GM12878 (cell line): ENCODE data around the gene CHCHD2. TPM values are rescaled to one million over a fixed set of nuclear protein-coding genes. Genes with fewer than 3 reads are reported as not detected.

Source experiments
- FOXM1 ChIP-seq: IDR thresholded peaks from 2 replicates; pipeline ENCODE4 v1.6.1; 2012; ENCODE audit warnings: low read depth, mild to moderate bottlenecking, inconsistent platforms, low read length, moderate library complexity
- IKZF1 ChIP-seq: fragments of 450-650 bp; conservative IDR thresholded peaks from 2 replicates; pipeline ENCODE4 v1.6.1; 2017; ENCODE audit warnings: antibody characterized with exemption, mild to moderate bottlenecking
- SREBF2 ChIP-seq: IDR thresholded peaks from 2 replicates; pipeline ENCODE4 v1.6.1; 2012; ENCODE audit warnings: mild to moderate bottlenecking, low read length
- ZBED1 ChIP-seq: IDR thresholded peaks from 2 replicates; pipeline ENCODE4 v1.6.1; 2016; ENCODE audit warnings: borderline replicate concordance
- polyA plus RNA-seq, 11 experiments: library from polyadenylated mRNA; depleted of rRNA in 4 of 11; unstranded in 6 of 11; stranded (reverse) in 5 of 11; fragments of >200 nt; fragmentation: Nextera tagmentation in 4 of 11; fragmentation: Illumina TruSeq in 1 of 11; extraction: Ambion mirVana in 4 of 11; extraction: Trizol in 1 of 11; gene quantifications; 1 replicate in 1 of 11; 2 replicates in 10 of 11; pipeline versions ENCODE4 v1.2.1 to v1.2.3, GENCODE V29; 2011 to 2016; ENCODE audit warnings: inconsistent platforms in 2 of 11, missing spikeins in 2 of 11, low read depth in 1 of 11
- total RNA-seq, 4 experiments: library from RNA; depleted of rRNA in 3 of 4; stranded (reverse); fragments of >200 nt in 3 of 4; fragmentation: Illumina TruSeq in 1 of 4; extraction: Trizol in 1 of 4; gene quantifications; 2 replicates each; pipeline versions ENCODE4 v1.2.1 to v1.2.3, GENCODE V29; 2013 to 2021
- TF ChIP-seq, protein P1 (sequence below): IDR thresholded peaks from 2 replicates; pipeline ENCODE4 v1.6.1; 2012; ENCODE audit warnings: improper control_type of control experiment, low read depth, low read length; ENCODE audit not compliant: insufficient replicate concordance
- TF ChIP-seq, protein P2 (sequence below): fragments of 450-650 bp; IDR thresholded peaks from 2 replicates; pipeline ENCODE4 v1.6.1; 2016; ENCODE audit warnings: mild to moderate bottlenecking

The CHCHD2 gene
- total and polyA plus RNA-seq, 10 of the 15 experiments (the other 5 are each of a cell fraction or from before 2014, with no cell fraction given): 97.8 to 1,291 (median 619) TPM

DNA sequence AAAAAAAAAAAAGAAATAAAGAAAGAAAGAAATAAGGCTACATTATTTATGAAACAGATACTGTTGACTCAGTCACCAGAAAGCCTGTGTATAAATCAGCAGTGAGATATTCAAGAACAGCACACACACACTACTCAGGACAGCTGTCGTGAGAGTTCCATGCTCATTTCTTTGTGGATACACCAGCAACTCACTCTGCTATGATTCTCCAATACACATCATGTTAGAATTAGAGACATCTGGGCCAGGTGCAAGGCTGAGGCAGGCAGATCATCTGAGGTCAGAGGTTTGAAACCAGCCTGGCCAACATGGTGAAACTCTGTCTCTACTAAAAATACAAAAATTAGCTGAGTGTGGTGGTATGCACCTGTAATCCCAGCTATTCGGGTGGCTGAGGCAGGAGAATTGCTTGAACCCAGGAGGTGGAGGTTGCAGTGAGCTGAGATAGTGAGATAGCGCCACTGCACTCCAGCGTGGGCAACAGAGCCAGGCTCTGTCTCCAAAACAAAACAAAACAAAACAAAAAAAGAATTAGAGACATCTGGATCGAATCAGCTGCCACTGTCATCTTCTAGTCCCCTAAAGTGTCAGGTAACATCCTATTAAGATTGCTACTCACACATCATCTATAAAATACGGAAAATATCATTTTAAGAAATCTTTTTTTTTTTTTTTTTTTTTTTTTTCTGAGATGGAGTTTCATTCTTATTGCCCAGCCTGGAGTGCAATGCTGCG lies 21.1 kb upstream of the CHCHD2 start (continued):
- TF ChIP-seq, protein P1, sequence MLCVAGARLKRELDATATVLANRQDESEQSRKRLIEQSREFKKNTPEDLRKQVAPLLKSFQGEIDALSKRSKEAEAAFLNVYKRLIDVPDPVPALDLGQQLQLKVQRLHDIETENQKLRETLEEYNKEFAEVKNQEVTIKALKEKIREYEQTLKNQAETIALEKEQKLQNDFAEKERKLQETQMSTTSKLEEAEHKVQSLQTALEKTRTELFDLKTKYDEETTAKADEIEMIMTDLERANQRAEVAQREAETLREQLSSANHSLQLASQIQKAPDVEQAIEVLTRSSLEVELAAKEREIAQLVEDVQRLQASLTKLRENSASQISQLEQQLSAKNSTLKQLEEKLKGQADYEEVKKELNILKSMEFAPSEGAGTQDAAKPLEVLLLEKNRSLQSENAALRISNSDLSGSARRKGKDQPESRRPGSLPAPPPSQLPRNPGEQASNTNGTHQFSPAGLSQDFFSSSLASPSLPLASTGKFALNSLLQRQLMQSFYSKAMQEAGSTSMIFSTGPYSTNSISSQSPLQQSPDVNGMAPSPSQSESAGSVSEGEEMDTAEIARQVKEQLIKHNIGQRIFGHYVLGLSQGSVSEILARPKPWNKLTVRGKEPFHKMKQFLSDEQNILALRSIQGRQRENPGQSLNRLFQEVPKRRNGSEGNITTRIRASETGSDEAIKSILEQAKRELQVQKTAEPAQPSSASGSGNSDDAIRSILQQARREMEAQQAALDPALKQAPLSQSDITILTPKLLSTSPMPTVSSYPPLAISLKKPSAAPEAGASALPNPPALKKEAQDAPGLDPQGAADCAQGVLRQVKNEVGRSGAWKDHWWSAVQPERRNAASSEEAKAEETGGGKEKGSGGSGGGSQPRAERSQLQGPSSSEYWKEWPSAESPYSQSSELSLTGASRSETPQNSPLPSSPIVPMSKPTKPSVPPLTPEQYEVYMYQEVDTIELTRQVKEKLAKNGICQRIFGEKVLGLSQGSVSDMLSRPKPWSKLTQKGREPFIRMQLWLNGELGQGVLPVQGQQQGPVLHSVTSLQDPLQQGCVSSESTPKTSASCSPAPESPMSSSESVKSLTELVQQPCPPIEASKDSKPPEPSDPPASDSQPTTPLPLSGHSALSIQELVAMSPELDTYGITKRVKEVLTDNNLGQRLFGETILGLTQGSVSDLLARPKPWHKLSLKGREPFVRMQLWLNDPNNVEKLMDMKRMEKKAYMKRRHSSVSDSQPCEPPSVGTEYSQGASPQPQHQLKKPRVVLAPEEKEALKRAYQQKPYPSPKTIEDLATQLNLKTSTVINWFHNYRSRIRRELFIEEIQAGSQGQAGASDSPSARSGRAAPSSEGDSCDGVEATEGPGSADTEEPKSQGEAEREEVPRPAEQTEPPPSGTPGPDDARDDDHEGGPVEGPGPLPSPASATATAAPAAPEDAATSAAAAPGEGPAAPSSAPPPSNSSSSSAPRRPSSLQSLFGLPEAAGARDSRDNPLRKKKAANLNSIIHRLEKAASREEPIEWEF: no peak
- TF ChIP-seq, protein P2, sequence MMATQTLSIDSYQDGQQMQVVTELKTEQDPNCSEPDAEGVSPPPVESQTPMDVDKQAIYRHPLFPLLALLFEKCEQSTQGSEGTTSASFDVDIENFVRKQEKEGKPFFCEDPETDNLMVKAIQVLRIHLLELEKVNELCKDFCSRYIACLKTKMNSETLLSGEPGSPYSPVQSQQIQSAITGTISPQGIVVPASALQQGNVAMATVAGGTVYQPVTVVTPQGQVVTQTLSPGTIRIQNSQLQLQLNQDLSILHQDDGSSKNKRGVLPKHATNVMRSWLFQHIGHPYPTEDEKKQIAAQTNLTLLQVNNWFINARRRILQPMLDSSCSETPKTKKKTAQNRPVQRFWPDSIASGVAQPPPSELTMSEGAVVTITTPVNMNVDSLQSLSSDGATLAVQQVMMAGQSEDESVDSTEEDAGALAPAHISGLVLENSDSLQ: no peak
- TF ChIP-seq IKZF1: no peak
- no peak for TF ChIP-seq ZBED1
- TF ChIP-seq FOXM1: no peak
- no peak for TF ChIP-seq SREBF2
